Neural cell (in vitro differentiated cells): ENCODE measurements around the gene KIF22. TPM values are rescaled to one million over a fixed set of nuclear protein-coding genes. Genes with fewer than 3 reads are reported as not detected.

ENCODE experiments used
- H2AFZ ChIP-seq: fragments of 200-600, 300-800 bp; sonication (generic), shearing (Covaris generic); 2 replicates; pipeline ENCODE4 v1.6.0; 2014; ENCODE audit warnings: low read depth, mild to moderate bottlenecking, antibody characterized with exemption, low read length, moderate library complexity
- H3F3A ChIP-seq: fragments of 200-600 bp; shearing (Covaris generic); 2 replicates; pipeline ENCODE4 v1.6.1; 2016; ENCODE audit warnings: mild to moderate bottlenecking, moderate library complexity, mixed read lengths, antibody characterized with exemption, low read length; ENCODE audit not compliant: insufficient read depth, poor library complexity, severe bottlenecking
- H3K27ac ChIP-seq: fragments of 200-600, 300-800 bp; sonication (generic), shearing (Covaris generic); 2 replicates; pipeline ENCODE4 v1.5.1; 2014; ENCODE audit warnings: mild to moderate bottlenecking, low read length, moderate library complexity
- H3K27me3 ChIP-seq: fragments of 300-800, 200-600 bp; sonication (generic), shearing (Covaris generic); 2 replicates; pipeline ENCODE4 v1.6.0; 2014; ENCODE audit warnings: mild to moderate bottlenecking, low read depth, low read length, moderate library complexity; ENCODE audit not compliant: insufficient read depth
- H3K36me3 ChIP-seq: fragments of 300-800, 200-600 bp; sonication (generic), shearing (Covaris generic); 2 replicates; pipeline ENCODE4 v1.5.1; 2014; ENCODE audit warnings: mild to moderate bottlenecking, antibody characterized with exemption, low read length, moderate library complexity; ENCODE audit not compliant: insufficient read depth
- H3K4me2 ChIP-seq: fragments of 300-800, 200-600 bp; sonication (generic), shearing (Covaris generic); 2 replicates; pipeline ENCODE4 v1.6.0; 2014; ENCODE audit warnings: mild to moderate bottlenecking, low read length
- H3K4me3 ChIP-seq: fragments of 300-800, 200-600 bp; sonication (generic), shearing (Covaris generic); 2 replicates; pipeline ENCODE4 v1.5.1; 2014; ENCODE audit warnings: mild to moderate bottlenecking, low read length, moderate library complexity
- H3K79me2 ChIP-seq: fragments of 200-600 bp; shearing (Covaris generic); replicated peaks from 2 replicates; pipeline ENCODE4 v1.6.0; 2014; ENCODE audit warnings: mild to moderate bottlenecking, low read length, moderate library complexity; ENCODE audit not compliant: insufficient read depth
- H3K9ac ChIP-seq: fragments of 300-800, 200-600 bp; sonication (generic), shearing (Covaris generic); 2 replicates; pipeline ENCODE4 v1.6.1; 2016; ENCODE audit warnings: mild to moderate bottlenecking, low read length, mixed read lengths
- H3K9me2 ChIP-seq: fragments of 200-600 bp; shearing (Covaris generic); 2 replicates; pipeline ENCODE4 v1.6.1; 2016; ENCODE audit warnings: mild to moderate bottlenecking, low read length, mixed read lengths; ENCODE audit not compliant: insufficient read depth
- H3K9me3 ChIP-seq: fragments of 200-600, 300-800 bp; sonication (generic), shearing (Covaris generic); 2 replicates; pipeline ENCODE4 v1.6.1; 2016; ENCODE audit warnings: mild to moderate bottlenecking, mixed run types, low read length, moderate library complexity, mixed read lengths
- H4K20me1 ChIP-seq: fragments of 200-600 bp; shearing (Covaris generic); 2 replicates; pipeline ENCODE4 v1.6.1; 2016; ENCODE audit warnings: mild to moderate bottlenecking, mixed run types; ENCODE audit not compliant: insufficient read depth
- EP300 ChIP-seq: fragments of 450-650 bp; conservative IDR thresholded peaks from 2 replicates; pipeline ENCODE4 v1.6.1; 2014; ENCODE audit warnings: antibody characterized with exemption, mild to moderate bottlenecking, moderate library complexity; ENCODE audit not compliant: poor library complexity, severe bottlenecking
- EZH2 ChIP-seq: fragments of 200-600, 300-800 bp; shearing (Covaris generic), sonication (generic); IDR thresholded peaks from 2 replicates; pipeline ENCODE4 v1.6.1; 2014; ENCODE audit warnings: antibody characterized with exemption, low read length, borderline replicate concordance, mild to moderate bottlenecking; ENCODE audit not compliant: insufficient read depth, poor library complexity, severe bottlenecking
- MXI1 ChIP-seq: fragments of 450-650 bp; conservative IDR thresholded peaks from 2 replicates; pipeline ENCODE4 v1.6.1; 2014; ENCODE audit warnings: antibody characterized with exemption, mild to moderate bottlenecking; ENCODE audit not compliant: poor library complexity, severe bottlenecking
- POLR2AphosphoS5 ChIP-seq: IDR thresholded peaks from 2 replicates; pipeline ENCODE4 v1.6.1; 2012
- RAD21 ChIP-seq: fragments of 450-650 bp; conservative IDR thresholded peaks from 2 replicates; pipeline ENCODE4 v1.6.1; 2014; ENCODE audit warnings: antibody characterized with exemption, mild to moderate bottlenecking, moderate library complexity
- SMC3 ChIP-seq: fragments of 450-650 bp; conservative IDR thresholded peaks from 2 replicates; pipeline ENCODE4 v1.6.1; 2014; ENCODE audit warnings: antibody characterized with exemption, mild to moderate bottlenecking, moderate library complexity; ENCODE audit not compliant: poor library complexity
- TAF1 ChIP-seq: IDR thresholded peaks from 2 replicates; pipeline ENCODE4 v1.6.1; 2012; ENCODE audit warnings: low read depth
- polyA plus RNA-seq: library from polyadenylated mRNA; depleted of rRNA; stranded (reverse); fragments of >200 nt; gene quantifications from 2 replicates; pipeline ENCODE4 v1.2.3, GENCODE V29; 2014
- TF ChIP-seq, protein P1 (sequence below): IDR thresholded peaks from 2 replicates; pipeline ENCODE4 v1.6.1; 2012; ENCODE audit warnings: borderline replicate concordance
- TF ChIP-seq, protein P2 (sequence below): fragments of 450-650 bp; IDR thresholded peaks from 2 replicates; pipeline ENCODE4 v1.5.1; 2014; ENCODE audit warnings: antibody characterized with exemption, mild to moderate bottlenecking, moderate library complexity; ENCODE audit not compliant: poor library complexity, severe bottlenecking

Gene KIF22
- polyA plus RNA-seq, 1 donor from 2014 or later, result 81.1 TPM

DNA sequence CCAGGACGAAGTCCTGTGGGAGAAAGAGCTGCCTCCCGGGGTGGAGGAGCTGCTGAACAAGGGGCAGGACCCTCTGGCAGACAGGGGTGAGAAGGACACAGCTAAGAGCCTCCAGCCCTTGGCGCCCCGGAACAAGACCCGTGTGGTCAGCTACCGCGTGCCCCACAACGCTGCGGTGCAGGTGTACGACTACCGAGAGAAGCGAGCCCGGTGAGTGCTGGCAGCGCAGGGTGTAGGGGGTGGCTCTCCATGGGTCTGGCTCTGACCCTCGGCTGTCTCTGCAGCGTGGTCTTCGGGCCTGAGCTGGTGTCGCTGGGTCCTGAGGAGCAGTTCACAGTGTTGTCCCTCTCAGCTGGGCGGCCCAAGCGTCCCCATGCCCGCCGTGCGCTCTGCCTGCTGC, 51.1 kb downstream of the KIF22 start:
- H3K9me2 ChIP-seq, result no peaks in the 10 kb centered on the region
- TF ChIP-seq POLR2AphosphoS5, result no peak
- TF ChIP-seq MXI1, result no peak
- TF ChIP-seq EP300, result no peak
- no peak for TF ChIP-seq RAD21
- TF ChIP-seq TAF1, result no peak
- no peak for TF ChIP-seq EZH2
- TF ChIP-seq SMC3, result no peak
- TF ChIP-seq, protein P1, sequence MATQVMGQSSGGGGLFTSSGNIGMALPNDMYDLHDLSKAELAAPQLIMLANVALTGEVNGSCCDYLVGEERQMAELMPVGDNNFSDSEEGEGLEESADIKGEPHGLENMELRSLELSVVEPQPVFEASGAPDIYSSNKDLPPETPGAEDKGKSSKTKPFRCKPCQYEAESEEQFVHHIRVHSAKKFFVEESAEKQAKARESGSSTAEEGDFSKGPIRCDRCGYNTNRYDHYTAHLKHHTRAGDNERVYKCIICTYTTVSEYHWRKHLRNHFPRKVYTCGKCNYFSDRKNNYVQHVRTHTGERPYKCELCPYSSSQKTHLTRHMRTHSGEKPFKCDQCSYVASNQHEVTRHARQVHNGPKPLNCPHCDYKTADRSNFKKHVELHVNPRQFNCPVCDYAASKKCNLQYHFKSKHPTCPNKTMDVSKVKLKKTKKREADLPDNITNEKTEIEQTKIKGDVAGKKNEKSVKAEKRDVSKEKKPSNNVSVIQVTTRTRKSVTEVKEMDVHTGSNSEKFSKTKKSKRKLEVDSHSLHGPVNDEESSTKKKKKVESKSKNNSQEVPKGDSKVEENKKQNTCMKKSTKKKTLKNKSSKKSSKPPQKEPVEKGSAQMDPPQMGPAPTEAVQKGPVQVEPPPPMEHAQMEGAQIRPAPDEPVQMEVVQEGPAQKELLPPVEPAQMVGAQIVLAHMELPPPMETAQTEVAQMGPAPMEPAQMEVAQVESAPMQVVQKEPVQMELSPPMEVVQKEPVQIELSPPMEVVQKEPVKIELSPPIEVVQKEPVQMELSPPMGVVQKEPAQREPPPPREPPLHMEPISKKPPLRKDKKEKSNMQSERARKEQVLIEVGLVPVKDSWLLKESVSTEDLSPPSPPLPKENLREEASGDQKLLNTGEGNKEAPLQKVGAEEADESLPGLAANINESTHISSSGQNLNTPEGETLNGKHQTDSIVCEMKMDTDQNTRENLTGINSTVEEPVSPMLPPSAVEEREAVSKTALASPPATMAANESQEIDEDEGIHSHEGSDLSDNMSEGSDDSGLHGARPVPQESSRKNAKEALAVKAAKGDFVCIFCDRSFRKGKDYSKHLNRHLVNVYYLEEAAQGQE, result no peak
- TF ChIP-seq, protein P2, sequence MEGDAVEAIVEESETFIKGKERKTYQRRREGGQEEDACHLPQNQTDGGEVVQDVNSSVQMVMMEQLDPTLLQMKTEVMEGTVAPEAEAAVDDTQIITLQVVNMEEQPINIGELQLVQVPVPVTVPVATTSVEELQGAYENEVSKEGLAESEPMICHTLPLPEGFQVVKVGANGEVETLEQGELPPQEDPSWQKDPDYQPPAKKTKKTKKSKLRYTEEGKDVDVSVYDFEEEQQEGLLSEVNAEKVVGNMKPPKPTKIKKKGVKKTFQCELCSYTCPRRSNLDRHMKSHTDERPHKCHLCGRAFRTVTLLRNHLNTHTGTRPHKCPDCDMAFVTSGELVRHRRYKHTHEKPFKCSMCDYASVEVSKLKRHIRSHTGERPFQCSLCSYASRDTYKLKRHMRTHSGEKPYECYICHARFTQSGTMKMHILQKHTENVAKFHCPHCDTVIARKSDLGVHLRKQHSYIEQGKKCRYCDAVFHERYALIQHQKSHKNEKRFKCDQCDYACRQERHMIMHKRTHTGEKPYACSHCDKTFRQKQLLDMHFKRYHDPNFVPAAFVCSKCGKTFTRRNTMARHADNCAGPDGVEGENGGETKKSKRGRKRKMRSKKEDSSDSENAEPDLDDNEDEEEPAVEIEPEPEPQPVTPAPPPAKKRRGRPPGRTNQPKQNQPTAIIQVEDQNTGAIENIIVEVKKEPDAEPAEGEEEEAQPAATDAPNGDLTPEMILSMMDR, result no peak

DNA sequence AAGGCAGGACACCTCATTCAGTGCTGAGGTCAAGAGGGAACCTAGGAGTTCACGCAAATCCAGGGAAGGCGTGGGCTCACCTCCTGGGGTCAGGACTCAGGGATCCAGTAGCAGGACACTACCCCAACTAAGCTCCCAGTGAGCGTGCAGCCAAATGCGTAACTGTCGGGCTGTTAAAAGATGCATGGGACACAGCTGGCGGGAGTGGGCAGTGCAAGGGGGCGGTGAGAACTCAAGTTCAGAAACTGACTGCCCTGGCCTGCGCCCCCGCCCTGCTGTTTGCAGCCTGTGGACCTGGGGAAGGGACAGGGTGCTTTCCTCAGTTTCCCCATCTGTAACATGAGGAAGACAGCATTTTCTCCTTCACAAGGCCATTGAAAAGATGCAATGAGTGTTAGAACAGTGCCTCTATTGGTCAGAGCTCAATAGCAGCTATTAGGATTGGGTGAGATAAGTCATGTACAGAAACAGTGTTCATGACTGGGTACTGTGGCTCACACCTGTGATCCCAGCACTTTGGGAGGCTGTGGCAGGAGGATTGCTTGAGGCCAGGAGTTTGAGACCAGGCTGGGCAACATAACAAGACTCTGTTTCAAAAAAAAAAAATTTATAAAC, 52.3 kb downstream of the KIF22 start:
- no peak overlapping the region for H3K4me3 ChIP-seq
- H3K27ac ChIP-seq, result no peak overlapping the region
- no peaks in the 10 kb centered on the region for H3K79me2 ChIP-seq
- H3F3A ChIP-seq, result no peaks in the 10 kb centered on the region
- H4K20me1 ChIP-seq, result no peaks in the 10 kb centered on the region
- H3K9ac ChIP-seq, result no peak overlapping the region
- H3K9me3 ChIP-seq, result no peaks in the 10 kb centered on the region
- H3K36me3 ChIP-seq, result no peaks in the 10 kb centered on the region
- H2AFZ ChIP-seq, result no peak overlapping the region
- TF ChIP-seq, protein P1, result no peak
- no peak for TF ChIP-seq EZH2
- no peak for TF ChIP-seq RAD21
- TF ChIP-seq MXI1, result no peak
- no peak for TF ChIP-seq TAF1
- TF ChIP-seq EP300, result no peak
- no peak for TF ChIP-seq SMC3
- TF ChIP-seq POLR2AphosphoS5, result no peak
- no peak overlapping the region for H3K4me2 ChIP-seq
- H3K9me2 ChIP-seq, result no peaks in the 10 kb centered on the region
- no peaks in the 10 kb centered on the region for H3K27me3 ChIP-seq

More for the DNA sequence above, 51.1 kb downstream of the KIF22 start:
- Histone ChIP-seq H3K27me3 (no peaks in the 10 kb centered on the region), H3K79me2 (no peaks in the 10 kb centered on the region), H3K9me3 (no peaks in the 10 kb centered on the region), H3K4me2 (no peak overlapping the region), H2AFZ (no peak overlapping the region), H3K4me3 (no peak overlapping the region), H3F3A (no peaks in the 10 kb centered on the region), H3K9ac (no peak overlapping the region), H3K36me3 (no peaks in the 10 kb centered on the region), H3K27ac (no peak overlapping the region), H4K20me1 (no peaks in the 10 kb centered on the region)
